NCI-H526 treated with DMSO at 0.1 percent for 48 hours (cell line): ENCODE results near the gene TSPY9.
"Not testable (repeated sequence)": the region's sequence is repeated elsewhere in the genome, so short reads cannot be mapped to it uniquely, and the experiment has no call there.

Experiments used
- DNase-seq: peaks from one replicate; lab custom pipeline; 2025; lab: John Stamatoyannopoulos, UW

The TSPY9 gene, protein sequence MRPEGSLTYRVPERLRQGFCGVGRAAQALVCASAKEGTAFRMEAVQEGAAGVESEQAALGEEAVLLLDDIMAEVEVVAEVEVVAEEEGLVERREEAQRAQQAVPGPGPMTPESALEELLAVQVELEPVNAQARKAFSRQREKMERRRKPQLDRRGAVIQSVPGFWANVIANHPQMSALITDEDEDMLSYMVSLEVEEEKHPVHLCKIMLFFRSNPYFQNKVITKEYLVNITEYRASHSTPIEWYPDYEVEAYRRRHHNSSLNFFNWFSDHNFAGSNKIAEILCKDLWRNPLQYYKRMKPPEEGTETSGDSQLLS

GRCh38 chrY:9486967-9487366 lies at the start of gene TSPY9:
TSPY9 (plus strand) TSS chrY:9487267; CDS start chrY:9487313, 46 bp downstream.
- DNase-seq: not testable (repeated sequence)

DNA sequence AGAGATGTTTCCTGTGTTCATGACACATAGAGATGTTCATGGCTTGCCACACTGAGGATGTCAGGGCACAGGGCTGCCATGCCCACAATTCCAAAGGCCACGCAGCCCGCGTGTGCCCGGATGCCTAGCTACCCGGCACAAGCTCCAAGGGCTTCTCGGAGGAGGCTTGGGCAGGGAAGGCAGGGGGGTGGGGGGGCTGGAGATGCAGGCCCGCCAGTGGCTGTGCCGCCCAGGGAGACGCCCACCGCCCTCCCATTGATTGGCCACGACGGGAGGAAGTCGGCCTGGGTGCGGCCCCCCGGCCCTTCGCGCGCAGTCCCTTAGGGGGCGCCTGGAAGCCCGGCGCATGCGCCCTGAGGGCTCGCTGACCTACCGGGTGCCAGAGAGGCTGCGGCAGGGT lies 20.4 kb upstream of the TSPY9 start, which contains the start of gene TSPY1:
TSPY1 (plus strand) TSS at position 301 of the 400 bp plus-strand sequence; CDS start at position 347, 46 bp downstream.
- not testable (repeated sequence) for DNase-seq

DNA sequence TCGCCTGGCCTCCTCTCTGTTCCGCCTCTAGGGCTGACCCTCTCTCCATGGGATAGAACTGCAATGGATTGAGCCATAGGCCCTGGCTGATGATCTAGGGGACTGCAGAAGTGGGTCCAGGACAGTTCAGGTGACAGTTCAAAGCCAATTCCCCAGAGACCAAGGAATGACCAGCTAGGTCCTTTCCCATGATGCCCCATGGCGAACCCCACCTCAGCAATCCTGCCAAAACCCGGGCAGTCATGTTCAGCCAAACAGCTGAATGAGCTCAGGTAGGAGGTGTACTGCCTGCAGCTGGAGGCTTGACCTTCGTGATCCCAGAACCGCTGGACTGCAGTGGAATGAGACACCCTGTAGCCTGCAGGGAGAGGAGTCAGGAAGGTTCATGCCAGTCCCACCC lies 17.3 kb downstream of the TSPY9 start:
- DNase-seq: not testable (repeated sequence)

GRCh38 chrY:9516287-9516686 lies 29.2 kb downstream of the TSPY9 start:
- DNase-seq: not testable (repeated sequence)

- DNase-seq: not testable (repeated sequence)
These were observed 40.5 kb downstream of the TSPY9 start, which contains the start of gene TSPY10 for GRCh38 chrY:9527580-9527979. TSPY10 (plus strand) TSS chrY:9527880; CDS start chrY:9527926, 46 bp downstream.
